HG02610 (cell line): ENCODE measurements around the gene TMF1.

Experiments used
- ATAC-seq: cut with Tn5 transposase; IDR thresholded peaks from one replicate; pipeline ENCODE4 v1.9.1; 2021; ENCODE audit warnings: mild to moderate bottlenecking, moderate library complexity; ENCODE audit not compliant: unreplicated experiment

The TMF1 gene

DNA sequence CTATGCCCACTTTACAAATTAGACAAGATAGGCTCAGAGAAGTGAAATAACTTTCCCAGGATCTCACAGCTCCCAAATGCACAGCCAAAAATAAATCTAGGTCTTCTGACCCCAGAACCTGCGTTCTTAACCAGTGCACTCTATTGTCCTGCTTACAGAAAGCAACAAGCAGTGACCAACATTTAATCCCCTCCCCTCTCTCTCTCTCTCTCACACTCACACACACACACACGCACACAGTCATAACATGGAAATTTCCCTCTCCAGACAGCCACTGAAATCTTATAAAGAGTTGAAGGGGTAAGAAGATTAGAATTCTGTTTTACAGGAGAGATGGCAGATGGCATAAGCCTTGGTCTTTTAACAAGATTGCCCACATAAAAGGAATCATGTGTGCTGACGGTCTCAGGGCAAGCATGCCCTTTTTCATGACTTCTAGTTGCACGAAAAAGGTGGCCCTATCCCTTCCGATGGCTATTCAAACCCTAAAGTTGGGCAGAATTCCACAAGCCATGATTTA lies 68.1 kb downstream of the TMF1 start:
- no peak for ATAC-seq

DNA sequence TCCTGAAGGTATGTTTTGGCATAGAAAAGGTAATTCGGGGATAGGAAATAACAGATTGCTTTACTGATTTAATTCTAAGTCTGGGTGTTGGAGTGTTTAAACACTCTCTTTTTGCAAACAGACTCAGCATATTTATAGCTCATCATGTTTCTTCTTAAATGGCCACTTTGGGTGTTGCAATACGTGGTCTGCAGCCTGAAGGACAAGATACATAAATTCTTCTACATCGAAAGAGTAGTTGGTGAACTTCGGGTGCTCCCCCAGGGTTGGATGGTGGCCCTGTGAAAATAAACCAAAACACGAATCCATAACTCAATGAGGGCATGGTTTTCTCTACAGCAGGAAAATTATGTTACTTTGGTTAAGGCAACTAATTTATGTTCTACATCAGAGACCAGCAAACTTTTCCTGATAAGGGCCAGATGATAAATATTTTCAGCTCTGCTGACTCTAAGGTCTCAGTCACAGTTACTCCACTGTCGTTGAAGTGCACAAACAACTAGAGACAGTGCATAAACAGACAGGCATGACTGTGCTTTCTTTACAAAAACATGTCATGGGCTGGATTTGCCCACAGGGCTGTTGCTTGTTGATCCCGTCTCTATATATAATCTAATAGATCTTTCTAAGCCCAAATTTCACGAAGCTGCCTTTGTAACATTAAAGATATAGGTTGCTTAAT lies 74.5 kb downstream of the TMF1 start:
- no peak for ATAC-seq

DNA sequence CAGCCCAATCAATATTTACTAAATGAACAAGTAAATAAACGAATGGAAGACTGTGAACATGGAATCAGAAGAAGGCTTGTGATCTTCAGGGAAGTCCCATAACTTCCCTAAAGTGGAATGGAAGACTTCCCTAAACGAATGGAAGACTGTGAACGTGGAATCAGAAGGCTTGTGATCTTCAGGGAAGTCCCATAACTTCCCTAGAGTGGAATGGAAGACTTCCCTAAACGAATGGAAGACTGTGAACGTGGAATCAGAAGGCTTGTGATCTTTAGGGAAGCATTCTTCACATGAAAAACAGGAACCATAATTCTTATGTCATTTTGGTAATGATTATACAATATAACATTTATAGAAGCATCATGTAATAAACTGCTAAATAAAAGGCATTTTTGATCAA lies 77.4 kb downstream of the TMF1 start:
- ATAC-seq, result no peak

DNA sequence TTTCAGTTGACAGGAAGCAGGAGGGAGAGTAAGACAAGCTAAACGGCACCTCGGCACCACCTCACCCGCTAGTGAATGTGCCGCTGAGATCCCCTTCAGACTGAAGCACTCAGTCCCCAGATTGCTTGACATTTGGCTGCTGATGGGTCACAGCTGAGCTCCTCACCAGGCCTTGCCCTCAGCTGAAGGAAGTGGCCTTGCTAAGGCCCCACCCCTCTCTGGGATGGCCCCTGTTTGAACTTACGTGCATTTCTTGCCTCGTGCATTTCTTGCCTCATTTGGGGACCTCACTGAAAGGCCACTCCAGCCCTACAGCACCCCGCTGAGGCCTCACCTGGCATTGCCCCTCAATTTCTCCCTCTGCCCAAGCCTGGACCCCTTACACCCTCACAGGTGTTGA lies 78.5 kb downstream of the TMF1 start:
- no peak for ATAC-seq

DNA sequence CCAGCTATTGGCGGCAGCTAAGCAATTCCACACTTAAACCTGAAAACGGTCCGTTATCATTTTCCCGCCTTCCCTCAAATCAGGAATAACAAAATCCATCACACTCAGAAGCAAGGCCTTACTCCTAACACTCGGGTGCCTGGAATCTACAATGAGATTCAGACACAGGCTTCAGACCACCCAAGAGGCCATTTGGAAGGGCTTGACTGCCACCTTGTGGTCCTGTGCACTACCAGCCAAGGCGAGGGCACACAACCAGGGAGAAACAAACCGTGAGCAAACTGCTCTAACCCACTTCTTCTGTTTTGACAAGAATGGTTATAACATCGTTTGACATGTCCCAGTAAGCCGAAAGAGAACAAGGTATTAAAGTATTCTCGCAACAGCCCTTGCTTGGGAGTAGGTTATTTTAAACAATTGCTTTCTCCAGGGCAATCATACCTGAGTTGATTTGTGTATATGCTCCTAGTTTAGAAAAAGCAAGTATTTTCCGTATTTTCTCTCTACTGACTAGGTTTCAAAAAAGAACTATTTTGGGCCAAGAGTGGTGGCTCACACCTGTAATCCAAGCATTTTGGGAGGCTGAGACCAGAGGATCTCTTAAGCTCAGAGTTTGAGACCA lies 79.7 kb downstream of the TMF1 start:
- peak; percentile 68 for ATAC-seq
